G401 (cell line): ENCODE results near the gene PTK6. TPM values are rescaled to one million over a fixed set of nuclear protein-coding genes. Genes with fewer than 3 reads are reported as not detected.
"Not testable (repeated sequence)": the region's sequence is repeated elsewhere in the genome, so short reads cannot be mapped to it uniquely, and the experiment has no call there.

ENCODE experiments used
- DNase-seq: peaks from one replicate; pipeline ENCODE4 v3.0.0-alpha.2; 2015; ENCODE audit warnings: low spot score
- in situ Hi-C: cut with HindIII; loops from 2 replicates; pipeline ENCODE4 v1.10.0; 2016; ENCODE audit warnings: low sequenced_read_pairs, mixed read lengths
- total RNA-seq: library from RNA; depleted of rRNA; stranded (reverse); fragments of >200 nt; shearing (Covaris generic); gene quantifications from 2 replicates; pipeline ENCODE4 v1.2.3, GENCODE V29; 2014

PTK6 gene
- total RNA-seq, 1 experiment from 2014 or later: 0.10 TPM

GRCh38 chr20:63560333-63560805, 23.2 kb upstream of the PTK6 start:
- no peak for DNase-seq

GRCh38 chr20:63559485-63560332, 22.5 kb upstream of the PTK6 start:
- in situ Hi-C loops, DNase-seq: not testable (repeated sequence)

More at GRCh38 chr20:63560333-63560805, 23.2 kb upstream of the PTK6 start:
- in situ Hi-C loops: no loop called here

GRCh38 chr20:63558804-63559484, 21.8 kb upstream of the PTK6 start:
- no peak for DNase-seq
- in situ Hi-C loops: no loop called here

- in situ Hi-C loops: no loop called here
Measured at GRCh38 chr20:63557481-63557891, 20.3 kb upstream of the PTK6 start.

GRCh38 chr20:63556873-63557478, 19.8 kb upstream of the PTK6 start:
- in situ Hi-C loops: no loop called here
- no peak for DNase-seq

More at GRCh38 chr20:63557481-63557891, 20.3 kb upstream of the PTK6 start:
- DNase-seq: no peak

- in situ Hi-C loops: no loop called here
- DNase-seq: no peak
Measured at GRCh38 chr20:63555661-63556381, 18.6 kb upstream of the PTK6 start.

GRCh38 chr20:63554361-63555278, 17.4 kb upstream of the PTK6 start:
- DNase-seq: no peak
- in situ Hi-C loops: no loop called here

GRCh38 chr20:63553933-63554290, 16.7 kb upstream of the PTK6 start, which contains the start of gene FNDC11:
FNDC11 (plus strand) TSS chr20:63554159; CDS start chr20:63555664, 1,505 bp downstream.
- DNase-seq: no peak
- in situ Hi-C loops: no loop called here

- peak; percentile 30 for DNase-seq
- in situ Hi-C loops: no loop called here
Measured at GRCh38 chr20:63553251-63553932, 16.2 kb upstream of the PTK6 start.

- no peak for DNase-seq
- in situ Hi-C loops: no loop called here
Measured at GRCh38 chr20:63552481-63553249, 15.5 kb upstream of the PTK6 start.

- no peak for DNase-seq
- in situ Hi-C loops: no loop called here
Measured at GRCh38 chr20:63551068-63551467, 13.9 kb upstream of the PTK6 start.

GRCh38 chr20:63549679-63550282, 12.6 kb upstream of the PTK6 start:
- in situ Hi-C loops: no loop called here
- no peak for DNase-seq

GRCh38 chr20:63549019-63549418, 11.8 kb upstream of the PTK6 start:
- in situ Hi-C loops: no loop called here
- DNase-seq: no peak

- in situ Hi-C loops: no loop called here
- DNase-seq: no peak
Measured at GRCh38 chr20:63548542-63548941, 11.4 kb upstream of the PTK6 start.

- DNase-seq: no peak
- in situ Hi-C loops: no loop called here
Measured at GRCh38 chr20:63547725-63548480, 10.7 kb upstream of the PTK6 start, which contains the start of gene SRMS. SRMS (minus strand) TSS chr20:63547749; CDS start chr20:63547463, 286 bp downstream.
